HUDEP-2 (cell line): Measurements from ENCODE around the gene KIF23.
"Not testable (repeated sequence)": the region's sequence is repeated elsewhere in the genome, so short reads cannot be mapped to it uniquely, and the experiment has no call there.

Source experiments
- DNase-seq, 76 experiments: peaks; one replicate each; lab custom pipeline; 2025; ENCODE audit not compliant: unreplicated experiment in 76 of 76; lab: John Stamatoyannopoulos, UW

KIF23 gene

GRCh38 chr15:69413822-69414700, at the start of gene KIF23:
Gene KIF23, plus strand, starts transcription at chr15:69414349. Its CDS starts 117 bp downstream, at chr15:69414466.
- DNase-seq, result peak in 75 of 76 experiments; percentile 10 to 92 (median 81)

GRCh38 chr15:69367236-69367635, 46.9 kb upstream of the KIF23 start:
- no peak for DNase-seq

- no peak for DNase-seq
These were observed 44.5 kb upstream of the KIF23 start for GRCh38 chr15:69369631-69370030.

- no peak for DNase-seq
These were observed 40.7 kb upstream of the KIF23 start for GRCh38 chr15:69373406-69373805.

- DNase-seq, result peak in 12 of 76 experiments; percentile 3 to 32 (median 15)
These were observed 38.9 kb upstream of the KIF23 start for GRCh38 chr15:69375151-69375790.

GRCh38 chr15:69377216-69377970, 36.8 kb upstream of the KIF23 start:
- no peak for DNase-seq

- DNase-seq, result no peak
These were observed 33.9 kb upstream of the KIF23 start for GRCh38 chr15:69380100-69380725.

GRCh38 chr15:69380726-69381105, 33.4 kb upstream of the KIF23 start:
- DNase-seq, result no peak

- not testable (repeated sequence) for DNase-seq
These were observed 32.0 kb upstream of the KIF23 start for GRCh38 chr15:69382176-69382575.

- DNase-seq, result not testable (repeated sequence)
These were observed 30.1 kb upstream of the KIF23 start for GRCh38 chr15:69384066-69384465.

- DNase-seq, result no peak
These were observed 29.2 kb upstream of the KIF23 start for GRCh38 chr15:69384626-69385598.

GRCh38 chr15:69385831-69386230, 28.3 kb upstream of the KIF23 start:
- DNase-seq, result no peak

- DNase-seq, result no peak
These were observed 27.9 kb upstream of the KIF23 start for GRCh38 chr15:69386284-69386683.

GRCh38 chr15:69388260-69388705, 25.9 kb upstream of the KIF23 start:
- no peak for DNase-seq

- DNase-seq, result no peak
These were observed 24.7 kb upstream of the KIF23 start for GRCh38 chr15:69389426-69389825.

GRCh38 chr15:69390575-69390974, 23.6 kb upstream of the KIF23 start:
- DNase-seq, result no peak

- no peak for DNase-seq
These were observed 22.9 kb upstream of the KIF23 start for GRCh38 chr15:69391046-69391757.

- DNase-seq, result no peak
These were observed 21.8 kb upstream of the KIF23 start for GRCh38 chr15:69392352-69392751.
